ENCODE data around the gene SP1.

Gene SP1

DNA sequence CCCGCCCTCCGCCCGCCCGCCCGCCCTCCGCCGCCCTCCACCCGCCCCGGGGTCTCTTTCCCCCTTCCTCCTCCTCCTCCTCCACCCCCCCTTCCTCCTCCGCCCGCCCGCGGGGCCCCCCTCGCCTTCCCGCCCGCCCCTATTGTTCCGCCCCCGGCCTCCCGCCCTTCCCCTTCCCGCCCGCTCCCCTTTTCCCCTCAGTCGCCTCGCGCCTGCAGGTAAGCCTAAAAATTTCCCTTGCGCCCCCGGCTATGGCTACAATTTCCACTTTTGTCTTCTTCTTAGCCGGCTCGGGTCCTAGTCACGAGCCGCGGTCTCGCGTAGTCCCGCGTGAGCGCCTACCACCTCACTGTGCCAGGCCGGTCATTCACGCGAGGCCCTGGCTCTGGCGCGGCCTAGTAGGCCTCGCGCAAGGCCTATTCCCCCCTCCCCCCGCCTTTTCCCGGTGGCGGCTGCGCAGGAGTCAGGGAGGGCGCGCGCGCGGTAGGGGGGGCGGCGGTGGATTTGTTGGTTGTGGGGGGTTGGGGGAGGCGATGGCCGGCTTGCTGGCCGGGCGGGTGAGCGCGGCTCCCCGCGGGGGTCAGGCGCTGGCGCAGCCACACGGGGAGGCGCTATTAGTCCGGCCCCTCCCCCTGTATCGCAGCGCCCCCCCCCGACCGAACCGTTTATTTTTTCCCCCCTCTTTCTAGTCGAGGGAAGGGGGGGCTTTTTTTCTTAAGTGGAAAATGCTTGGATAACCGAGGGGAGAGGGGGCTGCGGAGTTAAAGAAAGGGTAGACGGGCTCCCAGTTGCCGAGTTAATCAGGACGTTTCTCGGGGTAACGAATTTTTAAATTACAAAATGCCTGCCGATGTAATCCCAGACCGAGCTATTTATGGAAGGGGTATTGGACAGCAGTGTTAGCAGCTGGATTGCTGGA lies 72.4 kb downstream of the SP1 start:
- DNase-seq = peak; percentile 77

DNA sequence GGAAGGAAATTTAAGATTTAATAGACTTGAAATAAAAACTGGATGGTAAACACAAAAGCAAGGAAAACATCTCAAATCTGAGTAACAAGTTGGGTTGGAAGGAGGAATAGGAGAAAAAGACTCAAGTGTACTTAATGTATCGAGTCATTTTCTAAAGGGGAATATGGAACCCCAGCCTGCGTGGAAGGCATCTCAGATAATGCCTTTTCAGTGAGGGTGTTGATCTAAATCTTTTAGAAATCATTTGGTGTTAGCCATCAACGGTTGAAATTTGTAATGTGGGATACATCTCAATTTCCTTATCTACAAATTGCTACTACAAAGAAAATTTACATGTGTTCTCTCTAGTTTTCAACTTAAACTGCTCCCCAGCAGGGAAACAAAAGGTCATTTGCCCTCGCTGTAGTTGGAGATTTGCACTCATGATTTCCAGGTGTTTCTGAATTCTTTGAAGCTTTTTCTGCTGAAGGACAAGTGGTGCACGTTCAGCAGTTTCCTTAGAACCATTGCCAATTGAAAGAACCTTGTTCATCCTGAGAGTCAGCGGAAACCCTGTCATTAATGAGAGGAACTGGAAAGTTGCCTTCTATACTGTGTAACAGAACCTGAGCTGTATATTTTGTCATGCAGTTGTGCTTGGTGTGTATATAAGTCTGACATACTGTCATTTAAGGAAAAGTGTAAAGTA lies 74.1 kb downstream of the SP1 start:
- DNase-seq = no peak

DNA sequence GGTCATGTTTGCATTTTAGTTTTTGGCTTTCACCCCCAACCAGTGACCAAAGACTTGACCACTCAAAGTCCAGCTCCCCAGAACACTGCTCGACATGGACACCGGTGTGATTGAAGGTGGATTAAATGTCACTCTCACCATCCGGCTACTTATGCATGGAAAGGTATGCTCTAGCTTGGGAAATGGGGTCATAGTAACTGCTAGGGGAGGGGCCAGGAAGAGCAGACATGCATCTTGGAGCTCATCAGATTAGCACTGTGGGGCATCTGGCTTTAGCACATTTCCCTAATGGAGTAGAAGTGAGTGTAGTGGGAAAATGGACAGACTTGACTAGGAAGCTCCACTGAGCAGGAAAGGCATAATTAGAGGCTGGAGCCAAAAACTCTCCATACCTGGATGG lies 74.7 kb downstream of the SP1 start:
- DNase-seq = no peak

DNA sequence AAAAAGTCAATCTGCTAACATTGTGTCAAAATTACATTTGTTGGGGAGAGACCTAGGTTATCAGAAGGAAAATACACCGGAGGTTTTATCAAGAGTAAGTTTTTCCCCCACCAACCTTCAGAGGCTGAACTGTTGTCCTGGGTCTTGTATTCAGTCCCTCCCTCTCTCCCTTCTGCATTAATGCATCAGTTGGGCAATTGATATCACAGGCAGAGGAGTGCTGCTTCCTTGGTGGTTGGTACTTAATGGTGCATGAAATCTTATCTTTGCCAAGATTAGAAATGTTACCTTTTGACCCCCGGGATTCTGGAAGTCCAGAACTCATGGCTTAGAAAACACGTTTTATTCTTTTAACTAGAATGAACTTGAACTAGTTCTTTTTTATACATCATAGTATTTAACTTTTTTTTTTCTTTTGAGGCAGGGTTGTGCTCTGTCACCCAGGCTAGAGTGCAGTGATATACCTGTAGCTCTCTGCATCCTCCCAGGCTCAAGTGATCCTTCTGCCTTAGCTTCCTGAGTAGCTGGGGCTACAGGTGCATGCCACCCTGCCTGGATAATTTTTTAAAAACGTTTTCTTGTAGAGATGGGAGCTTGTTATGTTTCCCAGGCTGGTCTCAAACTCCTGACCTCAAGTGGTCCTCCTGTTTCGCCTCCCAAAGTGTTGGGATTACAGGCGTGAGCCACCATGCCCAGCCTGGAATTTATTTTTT lies 76.8 kb downstream of the SP1 start:
- DNase-seq = no peak

DNA sequence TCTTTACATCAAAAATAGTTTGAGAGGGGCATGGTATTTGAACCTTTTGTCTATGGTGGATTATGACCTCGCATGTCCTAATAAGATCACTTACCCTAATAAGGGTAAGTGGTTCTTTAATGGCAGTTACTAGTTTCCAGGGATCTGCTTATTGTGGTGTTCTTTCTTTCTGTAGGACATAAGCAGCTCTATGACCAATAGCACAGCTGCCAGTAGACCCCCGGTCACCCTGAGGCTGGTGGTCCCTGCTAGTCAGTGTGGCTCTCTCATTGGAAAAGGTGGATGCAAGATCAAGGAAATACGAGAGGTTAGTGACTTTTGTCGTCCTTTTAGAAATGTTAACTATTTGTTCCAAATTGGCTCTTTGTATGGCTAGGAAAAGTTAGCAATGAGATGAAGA lies 79.1 kb downstream of the SP1 start:
- no peak for DNase-seq

DNA sequence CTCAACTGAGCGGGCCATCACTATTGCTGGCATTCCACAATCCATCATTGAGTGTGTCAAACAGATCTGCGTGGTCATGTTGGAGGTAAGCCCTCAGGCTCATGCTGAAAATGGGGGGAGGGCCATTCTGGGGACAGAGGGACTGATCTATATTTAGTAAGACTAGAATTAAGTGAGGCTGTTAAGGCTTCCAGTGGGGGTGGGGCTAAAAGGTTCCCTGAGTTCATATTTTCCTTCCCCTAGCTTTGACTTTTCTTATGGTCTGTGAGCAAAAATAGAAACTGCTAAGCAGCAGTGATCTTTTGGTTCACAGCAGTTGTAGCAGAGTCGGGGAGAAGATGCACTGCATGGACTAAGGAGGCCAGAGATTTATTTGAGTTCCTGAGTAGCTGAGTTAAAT lies 81.1 kb downstream of the SP1 start:
- no peak for DNase-seq

DNA sequence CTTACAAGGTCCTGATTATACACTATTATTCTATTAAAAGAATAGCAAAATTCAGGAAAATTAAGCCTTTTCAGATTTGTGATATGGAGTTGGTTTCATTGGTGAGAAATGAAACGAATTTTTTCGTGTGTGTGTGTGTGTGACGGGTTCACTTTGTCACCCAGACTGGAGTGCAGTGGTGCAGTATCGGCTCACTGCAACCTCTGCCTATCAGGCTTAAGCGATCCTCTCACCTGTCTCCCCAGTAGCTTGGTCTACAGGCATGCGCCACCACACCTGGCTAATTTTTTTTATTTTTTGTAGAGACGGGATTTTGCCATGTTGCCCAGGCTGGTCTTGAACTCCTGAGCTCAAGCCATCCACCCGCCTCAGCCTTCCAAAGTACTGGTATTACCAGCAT lies 81.6 kb downstream of the SP1 start:
- DNase-seq = no peak

DNA sequence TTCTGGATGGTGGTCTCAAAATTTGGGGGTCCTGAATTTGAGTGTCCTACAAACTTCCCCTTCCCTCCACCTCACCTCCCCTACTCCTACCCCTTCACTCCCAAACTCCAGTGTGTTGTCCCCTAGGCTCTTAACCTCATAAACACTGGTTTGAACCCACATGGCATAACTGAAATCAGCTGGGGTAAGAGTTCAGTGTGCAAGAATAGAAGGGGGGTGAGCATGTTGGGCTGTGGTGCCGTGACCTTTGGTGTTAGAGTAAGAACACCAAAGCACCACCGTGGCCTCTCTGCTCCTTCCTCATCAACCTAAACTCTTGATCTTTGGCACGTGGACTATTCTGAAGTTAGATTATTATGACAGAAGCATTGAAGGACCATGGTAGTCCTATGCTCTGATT lies 83.0 kb downstream of the SP1 start:
- no peak for DNase-seq

DNA sequence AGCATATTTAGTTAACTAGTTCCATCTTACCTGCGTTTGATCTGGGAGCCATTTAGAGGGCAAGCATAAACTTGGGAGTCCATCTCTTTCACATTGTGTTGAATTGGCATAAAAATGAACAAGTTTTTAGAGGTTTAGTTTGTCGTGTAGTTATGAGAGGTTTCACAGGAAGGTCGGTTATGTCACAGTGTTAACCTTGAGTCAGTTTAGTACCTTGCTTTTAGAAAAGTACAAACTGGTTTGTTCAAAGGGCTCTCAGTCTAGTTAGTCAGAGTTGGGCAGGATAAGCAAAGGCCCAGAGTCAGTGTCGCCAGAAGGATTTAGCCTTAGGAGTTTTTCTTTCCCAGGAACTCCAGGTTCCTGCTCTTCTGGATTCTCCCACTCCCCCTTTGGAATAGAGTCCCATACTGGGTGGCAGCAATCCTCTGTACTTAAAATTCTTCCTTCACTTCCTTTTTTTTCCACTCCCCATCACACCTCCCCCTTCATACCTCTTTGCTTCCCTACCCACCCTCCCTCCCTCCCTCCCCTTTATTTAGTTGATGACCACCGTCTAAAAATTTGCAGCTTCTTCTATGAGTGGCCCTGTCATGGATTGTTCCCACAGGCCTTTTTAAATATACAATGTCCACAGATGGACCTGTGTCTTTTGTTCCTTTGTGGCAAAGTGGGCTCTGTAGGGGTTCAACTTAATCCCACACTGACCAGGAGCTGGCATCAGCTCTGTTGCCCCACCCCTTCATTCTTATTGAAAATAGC lies 84.0 kb downstream of the SP1 start:
- DNase-seq = no peak

DNA sequence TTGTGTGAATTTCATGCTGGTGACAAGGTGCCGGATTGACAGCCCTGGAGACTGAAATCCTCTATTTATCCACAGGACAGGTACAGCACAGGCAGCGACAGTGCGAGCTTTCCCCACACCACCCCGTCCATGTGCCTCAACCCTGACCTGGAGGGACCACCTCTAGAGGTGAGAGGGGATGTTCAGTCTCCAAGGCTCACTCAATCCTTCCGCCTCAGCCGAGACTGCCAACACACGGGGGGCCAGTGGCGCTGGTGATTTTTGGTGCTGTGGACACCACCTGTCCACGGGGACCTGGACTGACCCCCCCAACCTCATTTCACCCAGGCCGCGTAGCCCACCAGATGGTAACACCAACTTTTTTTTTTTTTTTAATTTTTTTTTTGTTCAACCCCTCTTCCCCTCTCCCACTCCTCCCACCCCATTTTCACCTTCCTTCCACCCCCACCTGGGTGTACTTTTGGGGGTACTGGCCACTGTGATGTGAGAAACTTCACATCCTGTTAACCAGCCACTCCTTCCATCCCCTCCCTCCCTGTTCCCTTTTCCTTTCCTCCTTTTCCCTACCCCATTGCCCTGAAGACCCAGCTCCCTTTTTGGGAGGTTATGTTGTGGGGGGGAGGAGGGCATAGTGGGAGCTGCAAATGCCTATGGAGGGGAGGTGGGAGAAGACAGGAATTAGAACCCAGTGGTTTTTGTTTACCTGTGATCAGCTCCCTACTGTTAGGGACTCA lies 84.9 kb downstream of the SP1 start:
- no peak for DNase-seq

DNA sequence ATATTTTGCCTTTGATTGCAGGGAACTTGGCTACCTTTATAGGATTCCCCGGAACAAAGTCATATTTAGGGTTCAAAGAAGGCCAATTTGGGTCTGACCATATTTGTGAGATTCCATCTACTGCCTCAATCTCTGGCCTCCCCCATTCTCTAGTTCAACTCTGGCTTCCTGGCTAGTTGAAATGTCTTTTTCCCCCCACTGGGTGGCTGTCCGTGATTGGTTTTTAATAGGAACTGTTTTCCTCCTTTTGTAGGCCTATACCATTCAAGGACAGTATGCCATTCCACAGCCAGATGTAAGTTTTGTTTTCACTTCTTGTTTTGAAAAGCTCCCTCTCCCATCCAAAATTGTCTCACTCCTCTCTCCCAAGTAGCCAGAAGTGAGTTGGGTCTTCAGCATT lies 85.7 kb downstream of the SP1 start:
- DNase-seq = no peak

All from activated naive CD4-positive, alpha-beta T cell treated with anti-CD3 and anti-CD28 coated beads, Interleukin-2, amount 50 U/mL, for 16 hours (primary cell).